GM21737 (cell line): Measurements from ENCODE around the gene MAP1A.
"Not testable (repeated sequence)": the region's sequence is repeated elsewhere in the genome, so short reads cannot be mapped to it uniquely, and the experiment has no call there.

Experiments used
- ATAC-seq: cut with Tn5 transposase; IDR thresholded peaks from one replicate; pipeline ENCODE4 v1.9.1; 2021; ENCODE audit warnings: mild to moderate bottlenecking, moderate library complexity; ENCODE audit not compliant: unreplicated experiment

Gene MAP1A

DNA sequence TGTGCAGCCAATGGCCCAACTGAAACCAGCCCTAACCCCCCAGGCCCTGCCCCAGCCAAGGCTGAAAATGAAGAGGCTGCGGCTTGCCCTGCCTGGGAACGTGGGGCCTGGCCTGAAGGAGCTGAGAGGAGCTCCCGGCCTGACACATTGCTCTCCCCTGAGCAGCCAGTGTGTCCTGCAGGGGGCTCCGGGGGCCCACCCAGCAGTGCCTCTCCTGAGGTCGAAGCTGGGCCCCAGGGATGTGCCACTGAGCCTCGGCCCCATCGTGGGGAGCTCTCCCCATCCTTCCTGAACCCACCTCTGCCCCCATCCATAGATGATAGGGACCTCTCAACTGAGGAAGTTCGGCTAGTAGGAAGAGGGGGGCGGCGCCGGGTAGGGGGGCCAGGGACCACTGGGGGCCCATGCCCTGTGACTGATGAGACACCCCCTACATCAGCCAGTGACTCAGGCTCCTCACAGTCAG, 11.2 kb downstream of the MAP1A start:
- ATAC-seq = no peak

DNA sequence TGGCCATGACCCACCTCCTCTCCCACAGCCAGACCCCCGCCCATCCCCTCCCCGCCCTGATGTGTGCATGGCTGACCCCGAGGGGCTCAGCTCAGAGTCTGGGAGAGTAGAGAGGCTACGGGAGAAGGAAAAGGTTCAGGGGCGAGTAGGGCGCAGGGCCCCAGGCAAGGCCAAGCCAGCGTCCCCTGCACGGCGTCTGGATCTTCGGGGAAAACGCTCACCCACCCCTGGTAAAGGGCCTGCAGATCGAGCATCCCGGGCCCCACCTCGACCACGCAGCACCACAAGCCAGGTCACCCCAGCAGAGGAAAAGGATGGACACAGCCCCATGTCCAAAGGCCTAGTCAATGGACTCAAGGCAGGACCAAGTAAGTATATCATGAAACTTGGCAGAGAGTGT, 11.7 kb downstream of the MAP1A start:
- ATAC-seq = no peak

DNA sequence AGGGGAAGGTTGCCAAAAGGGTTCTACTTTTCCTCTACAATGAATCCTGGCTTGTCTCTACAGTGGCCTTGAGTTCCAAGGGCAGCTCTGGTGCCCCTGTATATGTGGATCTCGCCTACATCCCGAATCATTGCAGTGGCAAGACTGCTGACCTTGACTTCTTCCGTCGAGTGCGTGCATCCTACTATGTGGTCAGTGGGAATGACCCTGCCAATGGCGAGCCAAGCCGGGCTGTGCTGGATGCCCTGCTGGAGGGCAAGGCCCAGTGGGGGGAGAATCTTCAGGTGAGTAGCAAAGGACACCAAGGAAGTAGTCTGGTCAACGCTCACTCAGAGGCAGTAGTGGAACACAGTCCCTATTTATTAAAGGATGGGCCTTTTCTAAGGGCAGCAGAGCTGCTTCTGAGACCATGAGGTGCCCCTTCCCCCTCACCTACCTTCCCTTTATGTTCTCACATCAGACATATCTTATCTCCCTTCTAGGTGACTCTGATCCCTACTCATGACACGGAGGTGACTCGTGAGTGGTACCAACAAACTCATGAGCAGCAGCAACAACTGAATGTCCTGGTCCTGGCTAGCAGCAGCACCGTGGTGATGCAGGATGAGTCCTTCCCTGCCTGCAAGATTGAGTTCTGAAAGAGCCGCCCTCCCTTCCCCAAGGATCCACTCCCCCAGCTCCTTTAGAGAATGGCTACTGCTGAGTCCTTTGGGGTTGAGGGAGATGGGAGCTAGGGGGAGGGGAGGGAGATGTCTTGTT, 12.4 kb downstream of the MAP1A start:
- no peak for ATAC-seq

DNA sequence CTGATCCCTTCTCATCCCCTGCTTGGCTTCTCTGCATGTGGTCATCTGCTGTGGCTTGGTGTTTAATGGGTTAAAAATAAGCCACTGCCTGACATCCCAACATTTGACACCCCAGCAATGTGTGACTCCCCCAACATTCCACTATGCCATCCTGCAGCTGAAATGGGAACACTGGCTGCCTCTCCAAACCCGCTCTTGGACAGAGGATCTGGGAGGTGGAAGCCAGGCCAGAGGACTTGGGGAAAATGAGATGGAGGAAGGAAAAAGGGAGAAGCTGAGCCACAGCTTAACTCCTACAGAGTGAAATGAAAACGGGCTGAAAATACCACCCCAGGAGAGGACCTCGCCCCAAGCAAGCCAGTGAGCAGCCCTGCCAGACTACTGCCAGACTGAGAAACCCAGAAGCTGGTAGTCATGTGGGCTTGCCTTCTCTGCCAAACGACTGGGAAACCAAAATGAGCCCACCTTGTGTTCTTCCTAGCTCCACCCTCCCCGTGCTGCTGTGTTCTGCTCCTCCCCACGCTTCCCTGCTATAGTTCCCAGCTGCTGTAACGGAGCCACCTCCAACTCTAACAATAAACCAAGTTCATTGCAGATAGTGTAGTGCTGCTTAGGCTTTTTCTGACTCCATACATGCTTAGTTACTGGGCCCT, 13.7 kb downstream of the MAP1A start:
- ATAC-seq = no peak

DNA sequence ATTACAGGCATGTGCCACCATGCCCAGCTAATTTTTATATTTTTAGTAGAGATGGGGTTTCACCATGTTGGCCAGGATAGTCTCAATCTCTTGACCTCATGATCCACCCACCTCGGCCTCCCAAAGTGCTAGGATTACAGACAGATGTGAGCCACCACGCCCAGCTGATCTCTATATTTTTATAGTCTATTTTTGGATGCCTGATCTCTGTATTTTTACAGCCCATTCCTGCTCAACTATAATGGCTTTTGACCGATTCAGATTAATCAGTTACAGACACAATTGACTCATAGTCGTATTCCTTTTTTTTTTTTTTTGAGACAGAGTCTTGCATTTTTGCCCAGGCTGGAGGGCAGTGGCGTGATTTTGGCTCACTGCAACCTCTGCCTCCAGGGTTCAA, 15.4 kb downstream of the MAP1A start:
- ATAC-seq = not testable (repeated sequence)

DNA sequence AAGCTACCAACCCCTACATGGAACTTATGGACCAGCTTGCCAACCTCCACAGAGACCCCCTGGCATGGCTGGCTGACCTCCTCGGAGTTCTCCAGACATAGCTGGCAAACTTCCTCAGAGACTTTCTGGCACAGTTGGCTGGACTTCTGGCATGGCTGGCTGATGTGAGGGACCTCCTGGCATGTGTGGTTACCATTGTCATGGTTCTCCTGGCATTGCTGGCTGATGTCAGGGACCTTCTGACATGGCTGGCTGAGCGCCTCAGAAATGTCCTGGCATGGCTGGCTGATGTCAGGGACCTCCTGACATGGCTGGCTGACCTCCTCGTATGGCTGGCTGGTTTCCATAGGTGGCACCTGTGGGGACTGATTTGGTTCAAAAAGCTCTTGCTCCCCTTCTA, 17.5 kb downstream of the MAP1A start:
- no peak for ATAC-seq

DNA sequence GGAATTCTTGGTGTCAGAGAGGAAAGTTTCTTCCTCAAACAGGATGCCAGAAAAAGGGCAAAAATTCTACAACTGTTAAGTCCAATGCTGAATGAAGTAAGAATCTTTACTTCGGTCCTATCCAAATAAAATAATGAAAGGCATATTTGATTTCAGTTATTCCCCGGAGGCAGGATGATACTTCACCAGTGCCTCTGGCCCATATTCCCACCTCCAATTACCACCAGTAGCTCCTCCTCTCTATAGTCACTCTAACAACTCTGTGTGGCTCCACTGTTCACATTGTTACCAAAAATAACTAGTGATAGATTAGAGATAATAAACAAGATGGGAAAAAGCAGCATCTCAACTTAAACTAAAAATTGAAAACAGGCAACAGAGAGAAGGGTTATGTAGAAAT, 20.7 kb downstream of the MAP1A start:
- ATAC-seq = no peak

DNA sequence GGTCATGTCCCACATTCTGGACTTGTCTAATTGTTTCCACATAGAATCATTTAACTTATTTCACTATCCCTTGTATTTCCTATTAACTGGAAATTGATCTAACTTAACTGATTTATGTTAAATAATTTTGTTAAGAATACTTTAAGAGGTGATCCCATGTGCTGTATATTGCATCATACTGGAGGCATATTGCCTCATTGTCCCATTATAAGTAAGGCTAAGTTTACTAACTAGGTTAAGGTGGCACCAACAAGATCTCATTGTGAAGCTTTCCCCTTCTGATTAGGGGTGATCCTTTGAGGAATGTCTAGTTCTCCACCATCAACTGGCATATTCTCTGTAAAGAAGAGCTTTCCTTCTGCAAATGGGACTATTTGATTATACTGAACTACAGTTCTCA, 24.4 kb downstream of the MAP1A start:
- no peak for ATAC-seq

DNA sequence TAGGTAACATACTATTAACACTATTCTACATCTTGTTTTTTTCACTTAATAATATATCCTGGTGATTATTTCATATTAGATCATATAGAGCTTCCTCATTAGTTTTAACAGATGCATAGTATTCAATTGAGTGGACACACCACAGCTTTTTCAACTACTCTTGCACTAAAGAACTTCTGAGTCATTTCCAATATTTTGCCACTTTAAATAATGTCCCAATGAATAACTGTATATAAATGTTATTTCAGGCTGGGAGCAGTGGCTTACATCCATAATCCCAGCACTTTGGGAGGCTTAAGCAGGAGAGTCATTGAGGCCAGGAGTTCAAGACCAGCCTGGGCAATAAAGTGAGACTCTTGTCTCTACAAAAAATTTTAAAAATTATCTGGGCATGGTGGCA, 26.9 kb downstream of the MAP1A start:
- no peak for ATAC-seq

DNA sequence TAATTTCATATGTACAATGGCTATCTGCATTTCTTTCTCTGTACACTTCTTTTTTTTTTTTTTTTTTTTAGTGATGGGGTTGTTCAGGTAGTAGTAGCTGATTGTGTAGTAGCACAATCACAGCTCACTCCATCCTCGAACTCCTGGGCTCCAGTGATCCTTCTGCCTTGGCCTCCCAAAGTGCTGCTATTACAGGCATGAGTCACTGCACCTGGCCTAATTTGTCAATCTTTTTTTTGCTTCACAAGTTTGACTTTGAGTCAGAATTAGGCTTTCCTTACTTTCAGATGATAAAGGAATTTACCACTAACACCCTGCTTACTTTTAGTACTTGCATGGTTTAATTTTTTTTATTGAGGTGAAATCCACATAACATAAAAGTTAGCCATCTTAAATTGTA, 28.0 kb downstream of the MAP1A start:
- ATAC-seq = no peak

DNA sequence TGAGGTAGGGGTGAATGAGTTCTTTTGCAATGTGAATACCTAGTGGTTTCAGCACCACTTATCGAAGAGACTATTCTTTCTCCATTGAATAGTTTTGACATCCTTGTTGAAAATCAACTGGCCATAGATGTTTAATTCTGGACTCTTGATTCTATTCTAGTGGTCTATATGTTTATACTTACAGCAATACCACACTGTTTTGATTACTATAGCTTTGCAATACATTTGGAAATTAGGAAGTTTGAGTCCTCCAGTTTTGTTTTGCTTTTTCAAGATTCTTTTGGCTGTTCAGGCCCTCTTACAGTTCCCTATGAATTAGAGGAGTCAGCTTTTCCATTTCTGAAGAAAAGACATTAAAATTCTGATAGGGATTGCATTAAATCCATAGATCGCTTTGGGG, 30.1 kb downstream of the MAP1A start:
- no peak for ATAC-seq

DNA sequence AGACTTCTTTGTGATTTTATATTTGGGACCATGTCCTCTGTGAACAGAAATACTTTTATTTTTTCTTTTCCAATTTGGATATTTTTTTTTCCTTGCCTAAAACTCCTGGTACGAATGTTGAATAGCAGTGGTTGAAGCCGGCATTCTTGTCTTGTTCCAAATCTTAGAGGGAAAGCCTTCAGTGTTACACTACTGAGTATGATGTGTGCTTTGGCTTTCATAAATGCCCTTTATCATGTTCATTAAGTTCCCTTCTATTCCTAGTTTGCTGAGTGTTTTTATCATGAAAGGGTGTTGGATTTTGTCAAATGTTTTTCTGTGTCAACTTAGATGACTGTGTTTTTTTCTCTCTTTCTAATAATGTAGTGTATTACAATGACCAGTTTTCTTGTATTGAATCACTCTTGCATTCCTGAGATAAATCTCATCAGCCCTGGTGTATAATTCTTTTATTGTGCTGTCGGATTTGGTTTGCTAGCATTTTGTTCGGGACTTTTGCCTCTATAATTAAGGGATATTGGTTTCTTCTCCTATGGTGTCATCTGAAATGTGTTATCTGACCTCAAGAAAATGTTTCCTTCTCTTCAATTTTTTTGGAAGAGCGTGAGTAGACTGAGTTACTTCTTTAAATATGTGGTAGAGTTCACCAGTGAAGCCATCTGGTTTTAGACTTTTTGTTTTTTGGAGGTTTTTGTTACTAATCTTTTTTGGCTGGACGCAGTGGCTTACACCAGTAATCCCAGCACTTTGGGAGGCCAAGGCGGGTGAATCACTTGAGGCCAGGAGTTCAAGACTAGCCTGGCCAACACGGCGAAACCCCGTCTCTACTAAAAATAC, 33.3 kb downstream of the MAP1A start:
- no peak for ATAC-seq

DNA sequence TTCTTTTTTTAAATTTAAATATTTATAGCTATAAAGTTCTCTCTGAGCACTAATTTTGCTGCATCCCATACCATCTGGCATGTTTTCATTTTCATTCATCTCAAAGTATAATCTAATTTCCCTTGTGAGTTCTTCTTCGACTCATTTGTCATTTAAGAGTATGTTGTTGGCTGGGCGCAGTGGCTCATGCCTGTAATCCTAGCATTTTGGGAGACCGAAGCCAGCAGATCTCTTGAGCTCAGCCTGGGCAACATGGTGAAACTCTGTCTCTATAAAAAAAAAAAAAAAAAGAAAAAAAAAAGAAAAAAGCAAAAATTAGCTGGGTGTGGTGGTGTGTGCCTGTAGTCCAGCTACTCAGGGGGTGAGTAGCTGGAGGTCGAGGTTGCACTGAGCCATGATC, 34.8 kb downstream of the MAP1A start:
- no peak for ATAC-seq

DNA sequence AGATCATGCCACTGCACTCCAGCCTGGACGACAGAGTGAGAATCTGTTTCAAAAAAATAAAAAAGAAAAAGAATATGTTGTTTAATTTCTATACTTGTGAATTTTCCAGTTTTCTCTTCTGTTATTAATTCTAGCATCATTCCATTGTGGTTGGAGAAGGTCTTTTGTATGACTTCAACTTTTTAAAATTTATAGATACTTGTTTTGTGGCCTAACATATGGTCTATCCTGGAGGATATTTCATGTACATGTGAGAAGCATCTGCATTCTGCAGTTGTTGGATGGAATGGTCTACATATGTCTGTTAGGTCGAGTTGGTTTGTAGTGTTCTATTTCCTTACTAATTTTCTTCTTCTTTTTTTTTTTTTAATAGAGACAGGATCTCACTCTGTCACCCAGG, 35.6 kb downstream of the MAP1A start:
- ATAC-seq = no peak

DNA sequence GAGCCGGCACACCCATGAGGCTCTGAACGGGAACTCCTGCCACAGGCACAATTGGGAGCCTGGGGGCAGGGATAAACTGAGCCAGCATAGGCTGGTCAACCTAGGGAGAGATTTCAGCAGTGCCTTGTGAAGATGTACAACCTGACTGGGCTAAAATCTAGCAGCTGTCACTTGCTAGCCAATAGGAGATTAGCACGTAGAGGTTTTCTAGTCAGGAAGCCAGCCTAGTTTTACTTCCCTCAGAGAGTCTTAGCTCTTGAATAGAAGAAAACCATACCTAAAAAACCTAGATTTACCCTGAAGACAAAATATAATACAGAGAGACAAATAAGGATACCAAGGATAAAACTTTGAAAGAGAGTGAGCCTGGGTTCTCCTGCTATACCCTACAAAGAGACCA, 45.3 kb downstream of the MAP1A start:
- not testable (repeated sequence) for ATAC-seq

DNA sequence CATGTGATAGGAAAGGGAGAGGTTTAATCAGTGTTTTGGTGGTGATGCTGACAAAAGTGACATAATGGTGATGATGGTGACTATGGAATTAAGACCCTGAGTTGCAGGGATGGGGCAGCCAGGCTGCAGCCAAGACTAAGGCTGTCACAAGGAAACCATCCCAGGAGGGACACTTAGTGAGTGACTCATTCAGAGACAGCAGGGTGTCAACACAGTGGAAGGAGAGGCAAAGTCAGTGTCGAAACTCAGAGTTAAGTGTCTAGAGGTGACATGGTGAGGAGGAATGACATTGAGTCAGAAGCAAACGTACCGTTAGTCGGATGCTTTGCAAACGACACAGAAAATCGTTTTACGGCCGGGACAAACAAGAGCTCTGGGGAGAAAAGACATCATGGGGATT, 46.4 kb downstream of the MAP1A start:
- not testable (repeated sequence) for ATAC-seq

DNA sequence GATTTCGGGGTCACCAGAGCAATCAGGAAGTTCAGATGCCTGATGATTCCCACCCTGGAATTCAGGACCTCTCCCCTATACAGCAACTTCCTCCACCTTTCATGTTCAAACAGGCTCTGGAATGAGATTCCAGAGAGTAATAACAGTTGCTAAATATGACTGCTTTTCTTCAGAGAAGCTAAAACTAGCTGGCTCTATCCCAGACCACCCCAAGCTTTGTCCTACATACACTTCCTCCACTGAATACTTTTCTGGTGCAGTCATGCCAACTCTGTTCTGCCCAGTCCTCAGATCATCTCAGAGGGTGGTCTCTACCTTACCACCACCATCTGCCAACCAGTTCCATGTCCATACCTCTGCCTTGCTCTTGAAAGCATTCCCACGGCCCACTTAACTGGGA, 49.2 kb downstream of the MAP1A start:
- not testable (repeated sequence) for ATAC-seq

DNA sequence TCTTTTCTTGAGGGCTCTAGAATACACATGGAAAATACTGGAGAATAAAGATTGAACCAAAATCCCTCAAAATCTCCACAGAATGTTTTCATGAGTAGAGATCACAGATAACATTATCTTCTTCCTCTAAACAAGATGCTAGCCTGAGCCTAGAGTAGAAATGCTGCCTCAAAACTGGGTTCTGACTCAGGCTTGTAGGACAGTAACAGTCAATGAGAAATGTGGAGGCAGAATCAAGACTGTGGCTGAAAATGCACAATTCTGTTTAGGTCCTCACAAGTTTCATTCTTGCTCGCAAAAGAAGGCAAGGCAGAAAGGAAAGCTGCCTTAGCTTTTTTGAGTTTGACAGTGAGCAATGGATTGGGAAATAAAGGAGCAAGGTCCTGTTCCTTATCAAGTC, 57.2 kb downstream of the MAP1A start:
- not testable (repeated sequence) for ATAC-seq
